Activated T-cell treated with anti-CD3 and anti-CD28 coated beads, Interleukin-2, amount 50 U/mL, for 72 hours (primary cell): ENCODE data around the gene CAMTA1. TPM values are rescaled to one million over a fixed set of nuclear protein-coding genes. Genes with fewer than 3 reads are reported as not detected.

Source experiments
- ATAC-seq, 2 donors: fragments of 150-1000 bp; cut with Tn5 transposase; replicated peaks in 1 of 2; 2 replicates each; pipeline ENCODE4 v1.10.0; 2021; ENCODE audit warnings: moderate library complexity in 2 of 2, mild to moderate bottlenecking in 1 of 2
- DNase-seq, 2 donors: peaks; one replicate each; pipeline ENCODE4 v3.0.0; 2021 to 2022; ENCODE audit warnings: mixed read lengths in 1 of 2
- H3K27ac Mint-ChIP-seq: one replicate; pipeline ENCODE4 v1.8.0; 2022; ENCODE audit warnings: mild to moderate bottlenecking, moderate library complexity, mixed read lengths
- H3K27me3 Mint-ChIP-seq: one replicate; pipeline ENCODE4 v1.8.0; 2022; ENCODE audit warnings: low read depth, mixed read lengths
- H3K36me3 Mint-ChIP-seq, 2 donors: one replicate each; pipeline ENCODE4 v1.8.0; 2022; ENCODE audit warnings: mixed read lengths in 2 of 2, mild to moderate bottlenecking in 1 of 2; ENCODE audit not compliant: insufficient read depth in 2 of 2
- H3K4me1 Mint-ChIP-seq: one replicate; pipeline ENCODE4 v1.8.0; 2022; ENCODE audit warnings: low read depth, mixed read lengths
- H3K4me3 Mint-ChIP-seq, 2 donors: one replicate each; pipeline ENCODE4 v1.8.0; 2022; ENCODE audit warnings: mild to moderate bottlenecking in 2 of 2, mixed read lengths in 2 of 2, moderate library complexity in 2 of 2
- H3K9me3 Mint-ChIP-seq, 2 donors: one replicate each; pipeline ENCODE4 v1.8.0; 2022; ENCODE audit warnings: mixed read lengths in 2 of 2
- total RNA-seq, 2 donors: library from RNA; stranded (reverse); gene quantifications; one replicate each; pipeline ENCODE4 v1.2.3, GENCODE V29; 2022

The CAMTA1 gene
- total RNA-seq, 2 donors from 2014 or later: 47.8 to 63.3 TPM

DNA sequence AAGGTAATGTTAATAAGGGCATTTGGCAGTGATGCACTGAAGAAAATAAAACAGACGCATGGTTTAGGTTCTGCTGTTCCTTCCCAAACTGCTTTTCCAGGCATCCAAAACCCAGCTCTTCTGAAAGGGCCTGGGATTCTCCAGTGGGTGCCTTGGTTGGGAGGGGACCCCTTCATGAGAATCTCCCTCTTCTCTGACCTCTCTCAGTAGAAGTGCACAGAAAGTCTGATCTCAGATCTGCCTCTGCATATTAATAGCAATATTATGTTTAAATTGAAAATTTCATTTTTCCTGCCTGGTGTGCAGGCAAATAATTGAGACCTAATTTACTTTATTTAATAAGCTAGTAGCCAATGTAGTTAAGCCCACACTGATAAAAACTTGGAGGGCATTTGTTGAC is 260.6 kb downstream of the CAMTA1 start:
- no peaks in the 10 kb centered on the region for H3K4me1 Mint-ChIP-seq
- no peaks in the 10 kb centered on the region for H3K36me3 Mint-ChIP-seq
- no peak for ATAC-seq
- H3K27me3 Mint-ChIP-seq: peaks cover 10% of the 10 kb centered on the region
- no peak overlapping the region for H3K4me3 Mint-ChIP-seq
- no peak overlapping the region for H3K27ac Mint-ChIP-seq
- H3K9me3 Mint-ChIP-seq: peaks cover 0 to 2% of the 10 kb centered on the region in 2 donors
- no peak for DNase-seq

DNA sequence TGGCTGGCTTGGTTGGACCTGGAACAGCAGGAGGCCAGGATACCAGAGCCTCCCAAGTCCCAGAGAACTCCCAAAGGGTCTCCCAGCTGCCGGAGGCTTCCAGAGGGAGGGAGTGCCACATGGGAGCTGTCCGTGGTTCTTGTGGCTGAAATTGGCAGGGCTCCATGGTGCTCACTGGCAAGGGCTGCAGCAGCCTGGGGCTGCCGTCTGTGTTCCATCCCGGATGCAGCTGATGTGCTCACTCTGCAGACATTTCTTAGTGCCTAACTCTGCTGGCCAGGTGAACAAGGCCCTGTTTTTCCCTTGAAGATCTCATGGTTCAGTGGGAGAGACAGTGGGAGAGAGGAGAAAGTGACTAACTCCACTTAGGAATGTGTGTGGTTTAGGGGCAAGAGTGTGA is 261.1 kb downstream of the CAMTA1 start:
- H3K27ac Mint-ChIP-seq: no peak overlapping the region
- peaks cover 10% of the 10 kb centered on the region for H3K27me3 Mint-ChIP-seq
- H3K4me1 Mint-ChIP-seq: no peaks in the 10 kb centered on the region
- no peak overlapping the region for H3K4me3 Mint-ChIP-seq
- H3K36me3 Mint-ChIP-seq: no peaks in the 10 kb centered on the region
- DNase-seq: no peak
- no peak for ATAC-seq
- H3K9me3 Mint-ChIP-seq: peaks cover 0 to 2% of the 10 kb centered on the region in 2 donors

DNA sequence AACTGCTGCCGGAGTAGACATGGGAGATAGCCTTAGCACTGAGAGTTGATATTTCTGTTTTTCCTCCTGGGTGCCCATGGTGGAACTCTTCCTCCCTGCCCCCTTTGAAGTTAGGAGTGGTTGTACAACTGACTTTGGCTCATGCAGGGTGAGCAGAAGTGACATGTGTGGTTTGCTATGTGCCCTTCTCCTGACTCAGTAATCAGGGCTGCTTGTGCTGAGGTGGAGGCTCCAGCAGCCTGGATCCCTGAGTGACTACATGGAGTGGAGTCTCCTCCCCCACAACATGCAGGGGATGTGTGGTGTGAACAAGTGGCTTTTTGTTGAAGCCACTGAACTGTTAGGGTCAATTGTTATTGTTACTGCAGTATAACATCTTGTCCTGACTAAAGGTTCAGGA is 261.6 kb downstream of the CAMTA1 start:
- peaks cover 10% of the 10 kb centered on the region for H3K27me3 Mint-ChIP-seq
- ATAC-seq: no peak

DNA sequence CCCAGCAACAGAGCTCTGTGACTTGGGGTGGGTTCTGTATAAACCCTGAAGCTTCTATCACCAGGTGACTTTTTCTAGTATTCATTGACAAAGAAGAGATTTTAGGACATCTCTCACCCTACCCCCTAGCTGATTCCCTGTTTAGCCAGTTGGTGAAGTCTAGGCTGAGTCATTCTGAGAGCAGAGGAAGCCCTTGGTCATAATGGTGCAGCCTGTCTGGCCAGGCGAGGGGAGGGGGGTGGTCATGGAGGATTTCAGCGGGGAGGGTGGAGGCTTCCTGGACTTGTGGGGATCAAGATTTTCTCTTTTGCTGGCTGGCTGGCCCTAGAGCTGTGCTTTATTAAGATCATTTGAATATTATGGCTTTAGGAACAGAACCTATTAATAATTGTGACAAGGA is 262.6 kb downstream of the CAMTA1 start:
- no peaks in the 10 kb centered on the region for H3K4me1 Mint-ChIP-seq
- H3K27ac Mint-ChIP-seq: no peak overlapping the region
- peaks cover 10% of the 10 kb centered on the region for H3K27me3 Mint-ChIP-seq
- H3K36me3 Mint-ChIP-seq: no peaks in the 10 kb centered on the region
- DNase-seq (no peak), ATAC-seq (no peak)
- peaks cover 0 to 2% of the 10 kb centered on the region in 2 donors for H3K9me3 Mint-ChIP-seq
- no peak overlapping the region for H3K4me3 Mint-ChIP-seq

More for the DNA sequence above, 261.6 kb downstream of the CAMTA1 start:
- Mint-ChIP-seq H3K36me3 (no peaks in the 10 kb centered on the region), H3K27ac (no peak overlapping the region), H3K4me3 (no peak overlapping the region), H3K9me3 (peaks cover 0 to 2% of the 10 kb centered on the region in 2 donors), H3K4me1 (no peaks in the 10 kb centered on the region)
- DNase-seq: no peak

DNA sequence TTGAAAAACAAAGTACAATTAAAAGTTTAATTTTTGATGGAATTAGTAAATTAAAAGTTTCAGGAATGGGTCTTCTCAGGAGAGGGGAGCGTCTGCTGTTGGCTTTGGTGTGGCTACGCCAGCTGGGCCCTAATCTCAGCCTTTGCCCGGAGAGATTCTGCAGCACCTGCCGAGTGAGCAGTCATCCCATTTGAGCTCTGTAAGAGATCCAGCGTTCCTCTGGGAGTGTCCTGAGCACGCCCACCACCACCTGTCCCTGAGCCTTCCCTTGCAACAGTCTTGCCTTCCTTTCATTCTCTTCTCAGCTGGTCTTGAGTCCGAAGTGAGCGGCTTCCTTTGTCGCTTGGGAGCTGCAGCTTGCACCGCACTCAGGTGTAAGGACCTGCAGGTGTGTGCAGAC is 263.1 kb downstream of the CAMTA1 start:
- Mint-ChIP-seq H3K27me3 (peaks cover 11% of the 10 kb centered on the region), H3K36me3 (no peaks in the 10 kb centered on the region), H3K4me1 (no peaks in the 10 kb centered on the region), H3K9me3 (peaks cover 0 to 2% of the 10 kb centered on the region in 2 donors), H3K27ac (no peak overlapping the region), H3K4me3 (no peak overlapping the region)
- no peak for ATAC-seq
- no peak for DNase-seq

DNA sequence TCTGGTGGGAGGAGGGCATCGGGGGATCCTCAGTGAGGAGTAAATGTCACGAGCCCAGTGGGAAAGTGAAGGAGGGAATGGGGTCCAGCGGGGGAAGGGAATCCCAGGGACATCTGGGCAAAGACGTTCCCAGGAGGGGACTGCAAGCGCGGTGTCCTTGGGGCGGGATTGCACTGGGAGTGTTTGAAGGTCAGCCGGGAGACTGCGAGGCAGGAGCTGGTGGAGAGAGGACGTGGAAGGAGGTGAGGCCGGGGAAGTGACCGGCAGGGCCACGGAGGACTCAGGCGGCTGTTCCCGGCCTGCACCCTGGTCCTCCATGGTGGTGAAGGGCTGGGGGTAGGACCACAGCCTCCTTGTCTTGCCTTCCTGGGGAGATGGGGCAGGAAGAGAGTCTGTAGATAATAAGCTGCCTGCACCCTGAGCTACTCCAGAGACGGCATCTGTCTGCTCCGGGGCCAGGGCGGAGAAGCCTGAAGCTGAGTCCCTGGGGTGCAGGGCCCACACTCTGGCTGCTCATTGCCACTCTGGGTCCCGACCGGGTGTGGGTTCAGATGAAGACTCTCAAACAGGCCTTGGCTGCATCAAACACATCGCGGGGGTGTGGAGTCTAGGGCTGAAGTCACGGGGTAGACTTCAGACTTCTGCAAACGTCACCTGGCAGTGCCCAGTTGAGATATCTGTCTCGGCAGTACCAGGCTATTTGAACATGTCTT is 264.8 kb downstream of the CAMTA1 start:
- Mint-ChIP-seq H3K36me3 (no peaks in the 10 kb centered on the region), H3K9me3 (peaks cover 0 to 2% of the 10 kb centered on the region in 2 donors), H3K27me3 (peaks cover 16% of the 10 kb centered on the region), H3K4me3 (no peak overlapping the region), H3K27ac (no peak overlapping the region), H3K4me1 (no peaks in the 10 kb centered on the region)
- no peak for DNase-seq
- ATAC-seq: no peak

DNA sequence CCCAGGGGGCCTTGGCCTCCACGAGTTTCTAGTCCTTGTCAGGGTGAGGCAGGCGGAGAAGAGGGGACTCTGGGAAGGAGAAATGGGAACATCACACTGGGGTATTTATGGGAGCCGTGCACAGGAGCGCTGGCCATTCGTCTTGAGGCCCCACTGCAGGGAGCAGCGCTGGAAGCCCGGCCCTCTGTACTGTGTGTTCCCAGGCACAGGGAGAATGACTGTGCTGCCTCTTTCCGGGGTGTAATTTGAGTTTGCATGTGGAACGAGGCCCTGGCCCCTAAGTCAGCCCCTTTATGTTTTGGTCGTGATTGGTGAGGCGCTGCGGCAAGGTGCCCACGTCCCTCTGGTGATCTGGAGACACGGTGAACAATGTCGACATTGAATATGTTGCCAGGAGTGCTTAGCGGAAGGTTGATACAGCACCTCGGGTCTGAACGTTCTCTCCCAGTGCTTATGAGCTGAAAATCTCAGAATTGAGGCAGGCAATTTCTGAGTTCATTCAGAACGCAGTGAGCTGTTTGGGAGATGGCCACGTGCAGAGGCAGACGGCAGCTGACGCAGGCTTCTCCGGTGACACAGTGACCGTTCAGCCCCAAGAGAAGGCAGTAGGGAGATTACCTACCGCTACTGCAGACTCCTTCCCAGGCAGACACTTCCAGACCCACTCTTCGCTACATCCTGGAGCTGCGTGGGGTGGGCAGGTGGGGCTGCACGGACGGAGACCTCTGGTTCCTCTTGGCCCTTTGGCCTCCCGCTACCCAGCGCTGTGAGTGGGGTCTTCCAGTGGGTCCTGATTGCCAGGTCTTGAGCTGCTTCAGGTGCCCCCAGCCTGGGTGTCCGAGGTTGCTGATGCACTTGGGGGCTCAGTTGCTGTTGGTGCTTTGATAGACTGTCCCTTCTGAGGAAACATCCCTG is 265.8 kb downstream of the CAMTA1 start:
- Mint-ChIP-seq H3K27ac (no peak overlapping the region), H3K36me3 (no peaks in the 10 kb centered on the region), H3K27me3 (peaks cover 16% of the 10 kb centered on the region), H3K4me3 (no peak overlapping the region), H3K9me3 (peaks cover 0 to 2% of the 10 kb centered on the region in 2 donors), H3K4me1 (no peaks in the 10 kb centered on the region)
- ATAC-seq: no peak
- no peak for DNase-seq

DNA sequence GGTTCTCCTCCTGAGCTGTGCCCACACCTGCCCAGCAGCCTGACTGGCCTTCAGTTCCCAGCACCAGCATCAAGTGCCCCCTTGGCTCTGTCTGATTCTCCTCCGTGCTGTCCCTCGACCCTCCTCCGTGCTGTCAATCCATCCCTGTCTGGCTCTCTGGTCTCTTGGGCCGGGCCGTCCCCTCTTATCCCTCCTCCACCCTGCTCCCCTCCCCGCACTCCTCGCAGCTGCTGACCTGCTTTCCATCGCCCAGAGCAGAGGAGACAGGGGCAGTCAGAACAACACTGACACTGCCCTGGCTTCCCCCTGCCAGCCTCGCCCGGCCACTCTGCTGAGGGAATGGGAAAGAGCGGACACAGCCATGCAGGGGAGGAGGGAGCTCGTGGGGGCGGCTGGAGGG is 267.4 kb downstream of the CAMTA1 start:
- DNase-seq: no peak

DNA sequence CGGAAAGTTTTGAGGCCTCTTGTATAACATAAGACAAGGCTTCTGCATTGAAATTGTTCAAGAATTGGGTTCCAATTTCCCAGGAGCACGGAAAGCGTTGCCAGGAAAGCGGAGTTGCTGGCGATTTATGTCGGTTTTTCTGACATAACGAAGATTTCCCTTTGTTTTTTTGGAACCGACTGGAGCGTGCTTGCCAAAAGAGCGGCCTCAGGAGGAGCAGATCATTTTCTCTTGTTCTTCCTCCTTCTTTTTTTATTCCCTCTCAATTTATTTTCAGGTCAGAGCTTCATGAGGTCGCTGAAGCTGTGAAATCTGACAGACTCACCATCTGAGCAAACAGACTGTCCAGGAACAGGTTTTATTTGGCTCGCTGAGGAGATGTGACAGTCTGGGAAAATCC is 275.5 kb downstream of the CAMTA1 start:
- Mint-ChIP-seq H3K4me1 (no peaks in the 10 kb centered on the region), H3K4me3 (no peak overlapping the region), H3K9me3 (no peaks in the 10 kb centered on the region), H3K27ac (no peak overlapping the region), H3K36me3 (no peaks in the 10 kb centered on the region), H3K27me3 (peaks cover 16% of the 10 kb centered on the region)
- ATAC-seq: no peak
- DNase-seq: no peak

More for the DNA sequence above, 267.4 kb downstream of the CAMTA1 start:
- Mint-ChIP-seq H3K36me3 (no peaks in the 10 kb centered on the region), H3K9me3 (no peaks in the 10 kb centered on the region), H3K27me3 (peaks cover 13% of the 10 kb centered on the region), H3K27ac (no peak overlapping the region), H3K4me1 (no peaks in the 10 kb centered on the region), H3K4me3 (no peak overlapping the region)
- ATAC-seq: no peak

DNA sequence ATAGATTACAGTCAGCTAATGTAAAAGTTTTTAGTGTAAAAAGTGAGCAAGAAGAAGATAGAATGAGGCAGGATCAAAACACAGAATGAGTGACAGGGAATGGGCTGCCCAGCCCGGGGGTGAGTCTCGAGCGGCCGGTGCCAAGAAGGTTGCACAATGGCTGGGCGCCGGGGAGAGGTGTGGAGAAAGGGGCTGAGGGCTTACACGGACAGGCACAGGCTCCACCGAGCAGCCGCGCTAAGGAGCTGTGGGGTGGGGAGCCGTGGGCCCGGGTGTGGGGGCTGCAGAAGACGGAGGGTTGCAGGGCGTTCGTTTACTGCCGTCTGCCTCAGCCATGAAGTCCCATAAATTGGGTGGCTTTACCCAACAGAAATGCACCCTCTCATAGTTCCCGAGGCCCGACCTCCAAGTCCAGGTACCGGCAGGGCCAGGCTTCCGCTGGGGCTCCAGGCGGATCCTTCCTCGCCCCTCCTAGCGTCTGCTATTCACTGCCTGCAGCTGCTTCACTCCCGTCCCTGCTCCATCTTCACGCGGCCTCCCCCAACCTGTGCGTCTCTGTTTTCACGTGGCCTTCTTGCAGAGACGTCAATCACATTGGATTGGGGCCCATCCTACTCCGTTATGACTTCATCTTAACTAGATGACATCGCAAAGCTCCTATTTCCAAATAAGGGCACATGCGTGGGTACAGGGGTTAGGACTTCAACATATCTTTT is 277.2 kb downstream of the CAMTA1 start:
- Mint-ChIP-seq H3K9me3 (no peaks in the 10 kb centered on the region), H3K36me3 (no peaks in the 10 kb centered on the region), H3K4me1 (no peaks in the 10 kb centered on the region), H3K27me3 (peaks cover 16% of the 10 kb centered on the region), H3K4me3 (no peak overlapping the region), H3K27ac (no peak overlapping the region)
- DNase-seq (no peak), ATAC-seq (no peak)

DNA sequence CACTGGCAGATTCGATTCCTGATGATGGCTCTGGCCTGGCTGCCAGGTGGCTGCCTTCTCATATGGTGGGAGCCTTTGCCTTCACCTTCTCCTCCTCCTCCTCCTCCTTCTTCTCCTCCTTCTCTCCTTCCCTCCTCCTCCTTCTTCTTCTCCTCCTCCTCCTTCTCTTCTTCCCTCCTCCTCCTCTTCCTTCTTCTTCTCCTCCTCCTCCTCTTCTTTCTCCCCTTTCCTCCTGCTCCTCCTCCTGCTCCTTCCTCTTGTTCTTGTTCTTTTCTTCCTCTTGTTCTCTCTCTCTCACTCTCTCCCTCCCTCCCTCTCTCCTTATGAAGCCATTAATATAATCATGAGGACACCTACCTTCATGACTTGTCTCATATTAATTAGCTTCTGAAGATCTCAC is 278.7 kb downstream of the CAMTA1 start:
- Mint-ChIP-seq H3K4me3 (no peak overlapping the region), H3K27ac (no peak overlapping the region), H3K27me3 (peaks cover 16% of the 10 kb centered on the region), H3K9me3 (no peaks in the 10 kb centered on the region), H3K4me1 (no peaks in the 10 kb centered on the region), H3K36me3 (no peaks in the 10 kb centered on the region)
- ATAC-seq (no peak), DNase-seq (no peak)

DNA sequence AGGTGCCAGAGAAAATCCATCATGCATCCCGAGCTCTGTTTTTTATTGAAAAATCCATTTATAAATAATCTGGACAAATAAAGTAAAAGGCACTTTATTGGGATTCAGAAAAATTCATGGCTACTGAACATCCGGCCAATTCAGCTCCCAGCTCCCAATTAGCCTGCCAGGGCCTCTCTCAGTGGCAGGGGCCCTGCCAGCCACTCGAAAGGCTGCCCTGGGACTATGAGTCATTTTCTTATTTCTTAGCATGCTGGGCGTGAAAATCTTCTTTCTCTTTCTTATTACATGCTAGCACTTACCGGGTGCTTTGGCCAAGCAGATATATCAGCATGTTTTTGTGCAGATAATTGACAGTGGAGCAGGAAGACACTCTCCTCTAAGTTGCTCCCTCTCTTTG is 283.3 kb downstream of the CAMTA1 start:
- no peak for DNase-seq
- no peak for ATAC-seq
- Mint-ChIP-seq H3K4me1 (no peaks in the 10 kb centered on the region), H3K27me3 (peaks cover 33% of the 10 kb centered on the region), H3K27ac (no peak overlapping the region), H3K4me3 (no peak overlapping the region), H3K36me3 (no peaks in the 10 kb centered on the region), H3K9me3 (no peaks in the 10 kb centered on the region)

DNA sequence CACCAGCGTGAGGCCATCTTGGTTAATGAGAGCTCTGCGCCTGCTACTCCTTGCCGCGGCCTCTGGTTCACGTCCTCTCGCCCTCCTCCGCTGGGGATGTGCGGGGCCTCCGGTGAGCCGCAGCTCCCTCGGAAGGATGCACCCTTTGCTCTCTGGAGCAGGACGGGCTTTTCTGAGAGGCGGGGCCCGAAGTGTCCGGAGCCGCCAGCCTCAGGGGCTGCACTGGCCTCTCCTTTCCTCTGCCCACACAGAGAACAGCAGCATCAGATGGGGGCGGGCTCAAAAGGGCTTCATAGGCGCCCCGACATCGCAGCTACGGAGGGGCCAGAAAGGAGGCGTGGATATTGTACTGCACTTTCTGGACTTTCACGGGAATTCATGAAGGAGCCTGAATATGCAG is 284.7 kb downstream of the CAMTA1 start:
- Mint-ChIP-seq H3K27ac (no peak overlapping the region), H3K4me1 (no peaks in the 10 kb centered on the region), H3K27me3 (peaks cover 23% of the 10 kb centered on the region), H3K36me3 (no peaks in the 10 kb centered on the region), H3K4me3 (no peak overlapping the region), H3K9me3 (no peaks in the 10 kb centered on the region)
- DNase-seq: no peak
- ATAC-seq: no peak
